OCI-LY3 (cell line): ENCODE results near the gene RPS10.

Experiments used
- CTCF ChIP-seq: fragments of 200-600, 300-600 bp; sonication (generic); IDR thresholded peaks from 2 replicates; pipeline ENCODE4 v1.5.1; 2014; ENCODE audit warnings: antibody characterized with exemption, low read length, low read depth
- EZH2phosphoT487 ChIP-seq: fragments of 200-600 bp; shearing (Covaris generic); IDR thresholded peaks from 2 replicates; pipeline ENCODE4 v1.6.1; 2018; ENCODE audit warnings: antibody characterized with exemption, mixed run types, low read depth

GRCh38 chr6:34412643-34413214 lies 13.1 kb downstream of the RPS10 start:
- TF ChIP-seq CTCF (no peak), EZH2phosphoT487 (no peak)
